OCI-LY7 (cell line): ENCODE data around the gene KIRREL3.

Experiments
- EZH2phosphoT487 ChIP-seq: fragments of 200-600 bp; sonication (generic); IDR thresholded peaks from 2 replicates; pipeline ENCODE4 v1.6.1; 2018; ENCODE audit warnings: low read depth, borderline replicate concordance, mild to moderate bottlenecking, mixed run types, antibody characterized with exemption, low read length, moderate library complexity, mixed read lengths
- TF ChIP-seq, protein P1 (sequence below): fragments of 200-600 bp; sonication (generic); conservative IDR thresholded peaks from 2 replicates; pipeline ENCODE4 v1.5.1; 2014; ENCODE audit warnings: mild to moderate bottlenecking, antibody characterized with exemption, low read length, moderate library complexity, mixed read lengths

GRCh38 chr11:126864934-126865333 lies 135.6 kb downstream of the KIRREL3 start:
- TF ChIP-seq, protein P1, sequence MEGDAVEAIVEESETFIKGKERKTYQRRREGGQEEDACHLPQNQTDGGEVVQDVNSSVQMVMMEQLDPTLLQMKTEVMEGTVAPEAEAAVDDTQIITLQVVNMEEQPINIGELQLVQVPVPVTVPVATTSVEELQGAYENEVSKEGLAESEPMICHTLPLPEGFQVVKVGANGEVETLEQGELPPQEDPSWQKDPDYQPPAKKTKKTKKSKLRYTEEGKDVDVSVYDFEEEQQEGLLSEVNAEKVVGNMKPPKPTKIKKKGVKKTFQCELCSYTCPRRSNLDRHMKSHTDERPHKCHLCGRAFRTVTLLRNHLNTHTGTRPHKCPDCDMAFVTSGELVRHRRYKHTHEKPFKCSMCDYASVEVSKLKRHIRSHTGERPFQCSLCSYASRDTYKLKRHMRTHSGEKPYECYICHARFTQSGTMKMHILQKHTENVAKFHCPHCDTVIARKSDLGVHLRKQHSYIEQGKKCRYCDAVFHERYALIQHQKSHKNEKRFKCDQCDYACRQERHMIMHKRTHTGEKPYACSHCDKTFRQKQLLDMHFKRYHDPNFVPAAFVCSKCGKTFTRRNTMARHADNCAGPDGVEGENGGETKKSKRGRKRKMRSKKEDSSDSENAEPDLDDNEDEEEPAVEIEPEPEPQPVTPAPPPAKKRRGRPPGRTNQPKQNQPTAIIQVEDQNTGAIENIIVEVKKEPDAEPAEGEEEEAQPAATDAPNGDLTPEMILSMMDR, result no peak
- TF ChIP-seq EZH2phosphoT487, result no peak
